SK-N-SH (cell line): ENCODE data around the gene CRAT. TPM values are rescaled to one million over a fixed set of nuclear protein-coding genes. Genes with fewer than 3 reads are reported as not detected.

ENCODE experiments used
- CTCF ChIA-PET: fragments of 300-600, 350-600 bp; formaldehyde crosslinking; extraction: SDS; loops from one replicate; lab custom pipeline; 2021; lab: Yijun Ruan, JAX
- POLR2A ChIA-PET: fragments of 350-600 bp; sonication (Branson Sonifier 250); formaldehyde crosslinking; extraction: SDS; loops from one replicate; lab custom pipeline; 2020; ENCODE audit warnings: antibody characterized with exemption, inconsistent platforms; lab: Yijun Ruan, JAX
- DNase-seq: peaks from one replicate; pipeline ENCODE4 v3.0.0; 2012
- H2AFZ ChIP-seq: fragments of 200-600 bp; sonication (generic); 2 replicates; pipeline ENCODE4 v1.8.1; 2016; ENCODE audit warnings: antibody characterized with exemption, mild to moderate bottlenecking, low read depth
- H3F3A ChIP-seq: fragments of 200-600 bp; sonication (generic); replicated peaks from 2 replicates; pipeline ENCODE3; 2016; ENCODE audit warnings: antibody characterized with exemption, mild to moderate bottlenecking; ENCODE audit not compliant: insufficient read depth
- H3K27ac ChIP-seq, 2 experiments: fragments of 200-500 bp in 1 of 2; fragments of 200-600 bp in 1 of 2; sonication (Bioruptor generic) in 1 of 2; sonication (generic), shearing (Covaris generic) in 1 of 2; 2 replicates each; pipeline versions ENCODE4 v1.5.1 to v1.6.1; 2014 to 2016; ENCODE audit warnings: low read depth in 2 of 2, inconsistent platforms in 1 of 2, low read length in 1 of 2, mild to moderate bottlenecking in 1 of 2, mixed read lengths in 1 of 2
- H3K27me3 ChIP-seq: fragments of 200-600 bp; sonication (generic), shearing (Covaris generic); 2 replicates; pipeline ENCODE4 v1.6.1; 2016; ENCODE audit warnings: mixed run types; ENCODE audit not compliant: insufficient read depth
- H3K36me3 ChIP-seq, 2 experiments: fragments of 200-500 bp in 1 of 2; fragments of 200-600 bp in 1 of 2; sonication (Bioruptor generic) in 1 of 2; sonication (generic) in 1 of 2; replicated peaks in 1 of 2; 2 replicates each; pipeline versions ENCODE3 to v1.5.1; 2014 to 2016; ENCODE audit warnings: low read length in 1 of 2, mild to moderate bottlenecking in 1 of 2; ENCODE audit not compliant: insufficient read depth in 2 of 2, control insufficient read depth in 1 of 2
- H3K4me1 ChIP-seq, 2 experiments: fragments of 200-500 bp in 1 of 2; fragments of 200-600 bp in 1 of 2; sonication (Bioruptor generic) in 1 of 2; sonication (generic), shearing (Covaris generic) in 1 of 2; 2 replicates each; pipeline versions ENCODE4 v1.5.1 to v1.6.1; 2014 to 2016; ENCODE audit warnings: low read depth in 1 of 2, low read length in 1 of 2, mixed run types in 1 of 2; ENCODE audit not compliant: insufficient read depth in 2 of 2, control insufficient read depth in 1 of 2
- H3K4me2 ChIP-seq: fragments of 200-600 bp; sonication (generic), shearing (Covaris generic); 2 replicates; pipeline ENCODE4 v1.6.1; 2017; ENCODE audit warnings: mixed run types
- H3K4me3 ChIP-seq, 2 experiments: fragments of 200-500 bp in 1 of 2; fragments of 200-600 bp in 1 of 2; sonication (Bioruptor generic) in 1 of 2; sonication (generic), shearing (Covaris generic) in 1 of 2; 2 replicates each; pipeline versions ENCODE4 v1.5.1 to v1.8.1; 2014 to 2016; ENCODE audit warnings: low read depth in 2 of 2, inconsistent platforms in 1 of 2, low read length in 1 of 2, mild to moderate bottlenecking in 1 of 2, mixed read lengths in 1 of 2, moderate library complexity in 1 of 2
- H3K79me2 ChIP-seq: fragments of 200-600 bp; sonication (generic); 2 replicates; pipeline ENCODE4 v1.8.1; 2017; ENCODE audit warnings: mild to moderate bottlenecking; ENCODE audit not compliant: insufficient read depth
- H3K9ac ChIP-seq: fragments of 200-600 bp; sonication (generic); 2 replicates; pipeline ENCODE4 v1.6.1; 2017; ENCODE audit warnings: mixed run types
- H3K9me2 ChIP-seq: fragments of 200-600 bp; sonication (generic); 2 replicates; pipeline ENCODE4 v1.6.1; 2017; ENCODE audit warnings: mixed run types
- H3K9me3 ChIP-seq: fragments of 200-600 bp; sonication (generic); 2 replicates; pipeline ENCODE4 v1.6.1; 2017; ENCODE audit warnings: mixed run types, mild to moderate bottlenecking, moderate library complexity
- H4K20me1 ChIP-seq: fragments of 200-600 bp; sonication (generic); 2 replicates; pipeline ENCODE4 v1.6.1; 2017; ENCODE audit warnings: mild to moderate bottlenecking, mixed run types; ENCODE audit not compliant: insufficient read depth
- GABPA ChIP-seq: IDR thresholded peaks from 2 replicates; pipeline ENCODE4 v1.4.0; 2012; ENCODE audit warnings: low read depth, mild to moderate bottlenecking
- SMC3 ChIP-seq: IDR thresholded peaks from 2 replicates; pipeline ENCODE4 v1.6.1; 2012; ENCODE audit warnings: low read depth, low read length, improper control_type of control experiment
- USF1 ChIP-seq: IDR thresholded peaks from 2 replicates; pipeline ENCODE4 v1.4.0; 2012; ENCODE audit warnings: low read depth, borderline replicate concordance
- WGBS: methylation state at CpG from one replicate; pipeline ENCODE4 v1.1.6; 2017; ENCODE audit warnings: low lambda C conversion rate; 5-methylcytosine and 5-hydroxymethylcytosine counted together
- polyA plus RNA-seq, 3 experiments: library from polyadenylated mRNA; depleted of rRNA; stranded (reverse); fragments of >200 nt; gene quantifications; 2 replicates each; pipeline ENCODE4 v1.2.3, GENCODE V29; 2012

Gene CRAT
- polyA plus RNA-seq, 1 of the 3 experiments (the other 2 are of a cell fraction): 44.5 TPM

- Histone ChIP-seq H3K9ac (no peak overlapping the region), H3K9me2 (no peaks in the 10 kb centered on the region), H3K4me2 (no peak overlapping the region), H4K20me1 (no peaks in the 10 kb centered on the region), H3K27ac (no peak overlapping the region), H3K4me3 (no peak overlapping the region), H3K9me3 (no peaks in the 10 kb centered on the region), H3K27me3 (no peaks in the 10 kb centered on the region), H3K36me3 (peaks cover 0 to 14% of the 10 kb centered on the region in 2 experiments), H3K4me1 (no peaks in the 10 kb centered on the region; a peak in 1 of 4 replicates), H2AFZ (no peak overlapping the region), H3F3A (no peaks in the 10 kb centered on the region), H3K79me2 (no peaks in the 10 kb centered on the region)
- POLR2A ChIA-PET: no interaction called here
- WGBS: 85% methylated on average over 8 of the region's 8 CpGs
- TF ChIP-seq SMC3: no peak
- no peak for TF ChIP-seq GABPA
- no peak for TF ChIP-seq USF1
- CTCF ChIA-PET: interaction anchor here (1.1 kb wide), 1 partner anchor 10 kb away, joined by 3 read pairs; no protein-coding TSS in a partner anchor
- no peak for DNase-seq
Measured at GRCh38 chr9:129052592-129052991, 58.0 kb downstream of the CRAT start.

Other genes with a start within 250 kb of the CRAT start
- gene KYAT1, start 228.8 kb downstream of the CRAT start, polyA plus RNA-seq (2012; rRNA removed): 9.4 and 13.3 TPM in 2 replicates
- gene LRRC8A, start 228.7 kb downstream of the CRAT start, polyA plus RNA-seq (2012; rRNA removed): 28.6 and 30.4 TPM in 2 replicates
- gene PHYHD1, start 189.8 kb downstream of the CRAT start, polyA plus RNA-seq (2012; rRNA removed): 0.19 TPM in 1 of 2 replicates, not detected in the other
- gene DOLK, start 163.2 kb downstream of the CRAT start, polyA plus RNA-seq (2012; rRNA removed): 23.1 and 31.7 TPM in 2 replicates
- gene NUP188, start 163.1 kb downstream of the CRAT start, polyA plus RNA-seq (2012; rRNA removed): 41.5 and 49.5 TPM in 2 replicates
- 94.4 and 111 TPM in 2 replicates for gene SH3GLB2, start 82.5 kb downstream of the CRAT start, polyA plus RNA-seq (2012; rRNA removed)
- gene MIGA2, start 74.2 kb downstream of the CRAT start, polyA plus RNA-seq (2012; rRNA removed): 21.2 and 26.4 TPM in 2 replicates
- gene DOLPP1, start 29.7 kb downstream of the CRAT start, polyA plus RNA-seq (2012; rRNA removed): 19.9 and 20.4 TPM in 2 replicates
- 130 and 149 TPM in 2 replicates for gene PTPA, start 622 bp upstream of the CRAT start, polyA plus RNA-seq (2012; rRNA removed)
- 8.9 and 16.2 TPM in 2 replicates for gene IER5L, start 67.5 kb upstream of the CRAT start, polyA plus RNA-seq (2012; rRNA removed)